ENCODE measurements around the gene SLC47A1.

DNA sequence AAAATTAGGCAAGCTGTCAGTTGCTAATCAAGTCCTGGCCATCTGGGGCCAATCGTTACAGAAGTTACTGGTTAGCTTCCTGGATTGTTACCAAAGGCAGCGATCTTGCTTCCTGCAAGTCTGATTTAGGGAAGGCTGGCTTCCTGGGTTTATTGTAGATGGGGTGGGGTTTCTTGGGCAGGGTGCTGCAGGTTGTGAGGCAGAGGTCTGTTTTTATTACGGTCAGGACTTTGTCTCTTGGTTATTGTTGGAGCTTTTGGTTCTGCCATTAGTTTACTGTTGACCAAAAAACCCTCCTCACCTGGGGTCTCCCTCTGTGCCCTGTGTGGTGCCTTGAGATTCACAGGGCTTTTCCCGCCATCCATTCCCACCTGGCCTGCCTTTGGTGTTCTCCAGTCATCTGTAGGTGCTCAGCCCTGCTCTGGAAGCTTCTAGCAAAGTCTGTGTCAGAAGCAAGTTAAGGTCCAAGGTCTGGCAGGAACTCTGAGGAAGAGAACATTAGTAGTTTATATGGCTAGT, 36.9 kb downstream of the SLC47A1 start:
- no peak for TF ChIP-seq POLR2AphosphoS5 (IDR thresholded peaks at IDR 0.05; ENCODE audit: insufficient read depth in 1 of 2, low read depth in 1 of 2)
- TF ChIP-seq CTCF (IDR thresholded peaks at IDR 0.05), result no peak
- no peak for TF ChIP-seq POLR2A (IDR thresholded peaks at IDR 0.05)

Measured in vagina (tissue), 2 donors.